HepG2 (cell line): ENCODE measurements around the gene QRICH2. TPM values are rescaled to one million over a fixed set of nuclear protein-coding genes. Genes with fewer than 3 reads are reported as not detected.

Experiments
- CTCF ChIP-seq: sonication (generic); formaldehyde crosslinking; IDR thresholded peaks from 2 replicates; pipeline ENCODE4 v1.5.0; 2020; ENCODE audit warnings: mild to moderate bottlenecking, missing genetic modification reagents, moderate library complexity
- DRAP1 ChIP-seq: IDR thresholded peaks from 2 replicates; pipeline ENCODE4 v1.6.1; 2016; ENCODE audit warnings: missing genetic modification reagents, missing compliant biosample characterization
- FOXA1 ChIP-seq, 2 experiments: fragments of 450-650 bp in 1 of 2; sonication (generic) in 1 of 2; formaldehyde crosslinking in 1 of 2; IDR thresholded peaks; 2 replicates each; pipeline versions ENCODE4 v1.4.0 to v1.6.1; 2016 to 2020; ENCODE audit warnings: missing genetic modification reagents in 1 of 2
- HOXA5 ChIP-seq: sonication (generic); formaldehyde crosslinking; IDR thresholded peaks from 2 replicates; pipeline ENCODE4 v1.4.0; 2020; ENCODE audit warnings: missing genetic modification reagents
- MAFF ChIP-seq: IDR thresholded peaks from 2 replicates; pipeline ENCODE4 v1.6.1; 2011; ENCODE audit warnings: low read depth, low read length, improper control_type of control experiment
- REPIN1 ChIP-seq: sonication (generic); formaldehyde crosslinking; IDR thresholded peaks from 2 replicates; pipeline ENCODE4 v1.8.0; 2022; ENCODE audit warnings: missing genetic modification reagents, low read depth, mild to moderate bottlenecking, borderline replicate concordance
- ZNF143 ChIP-seq: sonication (generic); formaldehyde crosslinking; IDR thresholded peaks from 2 replicates; pipeline ENCODE4 v1.4.0; 2020; ENCODE audit warnings: missing genetic modification reagents
- ZNF609 ChIP-seq: sonication (generic); formaldehyde crosslinking; IDR thresholded peaks from 2 replicates; pipeline ENCODE4 v1.4.0; 2020; ENCODE audit warnings: mild to moderate bottlenecking, missing genetic modification reagents, borderline replicate concordance
- polyA plus RNA-seq, 8 experiments: library from polyadenylated mRNA; depleted of rRNA in 3 of 8; stranded (reverse) in 7 of 8; unstranded in 1 of 8; fragments of >200 nt; fragmentation: Illumina TruSeq in 4 of 8; extraction: Trizol in 4 of 8; gene quantifications; 2 replicates each; pipeline versions ENCODE4 v1.2.1 to v1.2.3, GENCODE V29; 2011 to 2016; ENCODE audit warnings: low read depth in 4 of 8, missing spikeins in 1 of 8, mixed read lengths in 1 of 8; ENCODE audit not compliant: insufficient read depth in 1 of 8
- total RNA-seq, 5 experiments: library from RNA; depleted of rRNA; stranded (reverse); fragments of >200 nt; fragmentation: Illumina TruSeq; extraction: Trizol; gene quantifications; 2 replicates each; pipeline ENCODE4 v1.2.3, GENCODE V29; 2016; ENCODE audit warnings: low read depth in 1 of 5
- TF ChIP-seq, protein P1 (sequence below): sonication (generic); formaldehyde crosslinking; IDR thresholded peaks from 2 replicates; pipeline ENCODE4 v1.4.0; 2020; ENCODE audit warnings: missing genetic modification reagents, borderline replicate concordance
- TF ChIP-seq, protein P2 (sequence below): sonication (generic); formaldehyde crosslinking; IDR thresholded peaks from 2 replicates; pipeline ENCODE4 v1.5.0; 2020; ENCODE audit warnings: mild to moderate bottlenecking, missing genetic modification reagents, borderline replicate concordance
- TF ChIP-seq, protein P3 (sequence below): sonication (generic); formaldehyde crosslinking; IDR thresholded peaks from 2 replicates; pipeline ENCODE4 v1.8.1; 2023; ENCODE audit warnings: mild to moderate bottlenecking, inconsistent platforms, moderate library complexity, missing genetic modification reagents, borderline replicate concordance

Gene QRICH2
- total and polyA plus RNA-seq, 2 of the 13 experiments (the other 11 are each of a cell fraction or from before 2014, with no cell fraction given) = 3.7 to 5.7 TPM

GRCh38 chr17:76266244-76266938, 41.7 kb downstream of the QRICH2 start (continued):
- no peak for TF ChIP-seq MAFF
- TF ChIP-seq, protein P1, sequence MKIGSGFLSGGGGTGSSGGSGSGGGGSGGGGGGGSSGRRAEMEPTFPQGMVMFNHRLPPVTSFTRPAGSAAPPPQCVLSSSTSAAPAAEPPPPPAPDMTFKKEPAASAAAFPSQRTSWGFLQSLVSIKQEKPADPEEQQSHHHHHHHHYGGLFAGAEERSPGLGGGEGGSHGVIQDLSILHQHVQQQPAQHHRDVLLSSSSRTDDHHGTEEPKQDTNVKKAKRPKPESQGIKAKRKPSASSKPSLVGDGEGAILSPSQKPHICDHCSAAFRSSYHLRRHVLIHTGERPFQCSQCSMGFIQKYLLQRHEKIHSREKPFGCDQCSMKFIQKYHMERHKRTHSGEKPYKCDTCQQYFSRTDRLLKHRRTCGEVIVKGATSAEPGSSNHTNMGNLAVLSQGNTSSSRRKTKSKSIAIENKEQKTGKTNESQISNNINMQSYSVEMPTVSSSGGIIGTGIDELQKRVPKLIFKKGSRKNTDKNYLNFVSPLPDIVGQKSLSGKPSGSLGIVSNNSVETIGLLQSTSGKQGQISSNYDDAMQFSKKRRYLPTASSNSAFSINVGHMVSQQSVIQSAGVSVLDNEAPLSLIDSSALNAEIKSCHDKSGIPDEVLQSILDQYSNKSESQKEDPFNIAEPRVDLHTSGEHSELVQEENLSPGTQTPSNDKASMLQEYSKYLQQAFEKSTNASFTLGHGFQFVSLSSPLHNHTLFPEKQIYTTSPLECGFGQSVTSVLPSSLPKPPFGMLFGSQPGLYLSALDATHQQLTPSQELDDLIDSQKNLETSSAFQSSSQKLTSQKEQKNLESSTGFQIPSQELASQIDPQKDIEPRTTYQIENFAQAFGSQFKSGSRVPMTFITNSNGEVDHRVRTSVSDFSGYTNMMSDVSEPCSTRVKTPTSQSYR = 0 out of 2 replicates have a peak, but pooled peaks have one; percentile 16
- TF ChIP-seq CTCF (CRISPR knock-in tag) = no peak
- TF ChIP-seq HOXA5 (CRISPR knock-in tag) = 0 out of 2 replicates have a peak, but pooled peaks have one; percentile 26
- TF ChIP-seq ZNF143 (CRISPR knock-in tag) = no peak
- peak; percentile 38; the same call in 1 of the 2 replicates for TF ChIP-seq DRAP1 (CRISPR knock-in tag)
- TF ChIP-seq, protein P2, sequence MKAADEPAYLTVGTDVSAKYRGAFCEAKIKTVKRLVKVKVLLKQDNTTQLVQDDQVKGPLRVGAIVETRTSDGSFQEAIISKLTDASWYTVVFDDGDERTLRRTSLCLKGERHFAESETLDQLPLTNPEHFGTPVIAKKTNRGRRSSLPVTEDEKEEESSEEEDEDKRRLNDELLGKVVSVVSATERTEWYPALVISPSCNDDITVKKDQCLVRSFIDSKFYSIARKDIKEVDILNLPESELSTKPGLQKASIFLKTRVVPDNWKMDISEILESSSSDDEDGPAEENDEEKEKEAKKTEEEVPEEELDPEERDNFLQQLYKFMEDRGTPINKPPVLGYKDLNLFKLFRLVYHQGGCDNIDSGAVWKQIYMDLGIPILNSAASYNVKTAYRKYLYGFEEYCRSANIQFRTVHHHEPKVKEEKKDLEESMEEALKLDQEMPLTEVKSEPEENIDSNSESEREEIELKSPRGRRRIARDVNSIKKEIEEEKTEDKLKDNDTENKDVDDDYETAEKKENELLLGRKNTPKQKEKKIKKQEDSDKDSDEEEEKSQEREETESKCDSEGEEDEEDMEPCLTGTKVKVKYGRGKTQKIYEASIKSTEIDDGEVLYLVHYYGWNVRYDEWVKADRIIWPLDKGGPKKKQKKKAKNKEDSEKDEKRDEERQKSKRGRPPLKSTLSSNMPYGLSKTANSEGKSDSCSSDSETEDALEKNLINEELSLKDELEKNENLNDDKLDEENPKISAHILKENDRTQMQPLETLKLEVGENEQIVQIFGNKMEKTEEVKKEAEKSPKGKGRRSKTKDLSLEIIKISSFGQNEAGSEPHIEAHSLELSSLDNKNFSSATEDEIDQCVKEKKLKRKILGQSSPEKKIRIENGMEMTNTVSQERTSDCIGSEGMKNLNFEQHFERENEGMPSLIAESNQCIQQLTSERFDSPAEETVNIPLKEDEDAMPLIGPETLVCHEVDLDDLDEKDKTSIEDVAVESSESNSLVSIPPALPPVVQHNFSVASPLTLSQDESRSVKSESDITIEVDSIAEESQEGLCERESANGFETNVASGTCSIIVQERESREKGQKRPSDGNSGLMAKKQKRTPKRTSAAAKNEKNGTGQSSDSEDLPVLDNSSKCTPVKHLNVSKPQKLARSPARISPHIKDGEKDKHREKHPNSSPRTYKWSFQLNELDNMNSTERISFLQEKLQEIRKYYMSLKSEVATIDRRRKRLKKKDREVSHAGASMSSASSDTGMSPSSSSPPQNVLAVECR (CRISPR knock-in tag) = no peak
- 0 out of 2 replicates have a peak, but pooled peaks have one; percentile 21 for TF ChIP-seq ZNF609 (CRISPR knock-in tag)
- no peak for TF ChIP-seq FOXA1 (IDR thresholded peaks at IDR 0.05)
- TF ChIP-seq FOXA1 (CRISPR knock-in tag; IDR thresholded peaks at IDR 0.05) = no peak
- no peak for TF ChIP-seq REPIN1 (CRISPR knock-in tag)
- TF ChIP-seq, protein P3, sequence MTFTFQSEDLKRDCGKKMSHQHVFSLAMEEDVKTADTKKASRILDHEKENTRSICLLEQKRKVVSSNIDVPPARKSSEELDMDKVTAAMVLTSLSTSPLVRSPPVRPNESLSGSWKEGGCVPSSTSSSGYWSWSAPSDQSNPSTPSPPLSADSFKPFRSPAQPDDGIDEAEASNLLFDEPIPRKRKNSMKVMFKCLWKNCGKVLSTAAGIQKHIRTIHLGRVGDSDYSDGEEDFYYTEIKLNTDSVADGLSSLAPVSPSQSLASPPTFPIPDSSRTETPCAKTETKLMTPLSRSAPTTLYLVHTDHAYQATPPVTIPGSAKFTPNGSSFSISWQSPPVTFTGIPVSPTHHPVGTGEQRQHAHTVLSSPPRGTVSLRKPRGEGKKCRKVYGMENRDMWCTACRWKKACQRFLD (CRISPR knock-in tag) = 0 out of 2 replicates have a peak, but pooled peaks have one; percentile 24
